Calu3 (cell line): Measurements from ENCODE around the gene C1QC. TPM values are rescaled to one million over a fixed set of nuclear protein-coding genes. Genes with fewer than 3 reads are reported as not detected.

Experiments
- BruUV-seq: library from RNA; stranded (reverse); fragments of 400-500 nt; replicated peaks from 2 replicates; lab custom pipeline; 2021; lab: Mats Ljungman, UMichigan
- CTCF ChIA-PET: fragments of 300-600 bp; sonication (Branson Sonifier 250); formaldehyde crosslinking; loops from one replicate; lab custom pipeline; 2022; ENCODE audit warnings: antibody characterized with exemption; lab: Charles Lee
- DNase-seq: peaks from one replicate; pipeline ENCODE4 v3.0.0; 2022
- H3K27ac Mint-ChIP-seq: one replicate; pipeline ENCODE4 v1.8.0; 2022; ENCODE audit warnings: mixed read lengths; ENCODE audit not compliant: unreplicated experiment
- H3K27me3 Mint-ChIP-seq: one replicate; pipeline ENCODE4 v1.8.0; 2022; ENCODE audit warnings: mixed read lengths; ENCODE audit not compliant: unreplicated experiment
- H3K36me3 Mint-ChIP-seq: one replicate; pipeline ENCODE4 v1.8.0; 2022; ENCODE audit warnings: mild to moderate bottlenecking, moderate library complexity, mixed read lengths; ENCODE audit not compliant: insufficient read depth, unreplicated experiment
- H3K4me1 Mint-ChIP-seq: one replicate; pipeline ENCODE4 v1.8.0; 2022; ENCODE audit warnings: mild to moderate bottlenecking, low read depth, mixed read lengths; ENCODE audit not compliant: unreplicated experiment
- H3K4me3 Mint-ChIP-seq: one replicate; pipeline ENCODE4 v1.8.0; 2022; ENCODE audit warnings: mild to moderate bottlenecking, low read depth, moderate library complexity, mixed read lengths; ENCODE audit not compliant: unreplicated experiment
- H3K9me3 Mint-ChIP-seq: one replicate; pipeline ENCODE4 v1.8.0; 2022; ENCODE audit warnings: low read depth, mixed read lengths; ENCODE audit not compliant: unreplicated experiment
- intact Hi-C: fragments of 100-400 bp; cut with micrococcal nuclease; formaldehyde crosslinking; loops from one replicate; pipeline ENCODE4 v1.10.0; 2022; ENCODE audit not compliant: unreplicated experiment
- total RNA-seq: library from RNA; stranded (reverse); gene quantifications from 2 replicates; pipeline ENCODE4 v1.2.3, GENCODE V29; 2022
- TF ChIP-seq, protein P1 (sequence below): fragments of 200-600 bp; IDR thresholded peaks from one replicate; pipeline ENCODE4 v1.8.0; 2022; ENCODE audit warnings: antibody characterized with exemption; ENCODE audit not compliant: unreplicated experiment

Gene C1QC
- total RNA-seq, 1 experiment from 2014 or later: not detected

DNA sequence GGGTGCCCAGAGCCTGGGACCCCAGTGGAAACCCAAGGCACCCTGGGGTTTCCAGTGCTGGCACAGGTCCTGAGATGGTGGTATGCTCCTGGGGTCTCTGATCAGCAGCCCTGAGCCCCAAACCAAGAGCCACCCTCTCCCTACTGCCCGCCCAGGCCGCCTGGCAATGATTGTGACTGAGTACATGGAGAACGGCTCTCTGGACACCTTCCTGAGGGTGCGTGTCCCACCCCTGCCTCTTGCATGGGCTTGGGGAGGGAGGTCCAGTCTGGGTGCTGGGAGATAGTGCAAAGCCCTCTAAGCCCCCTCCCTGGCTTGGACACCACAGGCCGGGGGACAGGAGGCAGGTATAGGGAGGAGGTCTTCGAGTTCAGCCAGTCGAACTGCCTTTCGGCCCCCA is 45.4 kb upstream of the C1QC start:
- TF ChIP-seq, protein P1, sequence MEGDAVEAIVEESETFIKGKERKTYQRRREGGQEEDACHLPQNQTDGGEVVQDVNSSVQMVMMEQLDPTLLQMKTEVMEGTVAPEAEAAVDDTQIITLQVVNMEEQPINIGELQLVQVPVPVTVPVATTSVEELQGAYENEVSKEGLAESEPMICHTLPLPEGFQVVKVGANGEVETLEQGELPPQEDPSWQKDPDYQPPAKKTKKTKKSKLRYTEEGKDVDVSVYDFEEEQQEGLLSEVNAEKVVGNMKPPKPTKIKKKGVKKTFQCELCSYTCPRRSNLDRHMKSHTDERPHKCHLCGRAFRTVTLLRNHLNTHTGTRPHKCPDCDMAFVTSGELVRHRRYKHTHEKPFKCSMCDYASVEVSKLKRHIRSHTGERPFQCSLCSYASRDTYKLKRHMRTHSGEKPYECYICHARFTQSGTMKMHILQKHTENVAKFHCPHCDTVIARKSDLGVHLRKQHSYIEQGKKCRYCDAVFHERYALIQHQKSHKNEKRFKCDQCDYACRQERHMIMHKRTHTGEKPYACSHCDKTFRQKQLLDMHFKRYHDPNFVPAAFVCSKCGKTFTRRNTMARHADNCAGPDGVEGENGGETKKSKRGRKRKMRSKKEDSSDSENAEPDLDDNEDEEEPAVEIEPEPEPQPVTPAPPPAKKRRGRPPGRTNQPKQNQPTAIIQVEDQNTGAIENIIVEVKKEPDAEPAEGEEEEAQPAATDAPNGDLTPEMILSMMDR: no peak
- H3K36me3 Mint-ChIP-seq: no peaks in the 10 kb centered on the region
- peaks cover 85% of the 10 kb centered on the region for H3K27me3 Mint-ChIP-seq
- intact Hi-C loops: no loop called here
- no peak overlapping the region for H3K27ac Mint-ChIP-seq
- no TSS peak for BruUV-seq
- DNase-seq: no peak
- no peaks in the 10 kb centered on the region for H3K9me3 Mint-ChIP-seq
- no peaks in the 10 kb centered on the region for H3K4me1 Mint-ChIP-seq
- no peak overlapping the region for H3K4me3 Mint-ChIP-seq
- CTCF ChIA-PET: no interaction called here

DNA sequence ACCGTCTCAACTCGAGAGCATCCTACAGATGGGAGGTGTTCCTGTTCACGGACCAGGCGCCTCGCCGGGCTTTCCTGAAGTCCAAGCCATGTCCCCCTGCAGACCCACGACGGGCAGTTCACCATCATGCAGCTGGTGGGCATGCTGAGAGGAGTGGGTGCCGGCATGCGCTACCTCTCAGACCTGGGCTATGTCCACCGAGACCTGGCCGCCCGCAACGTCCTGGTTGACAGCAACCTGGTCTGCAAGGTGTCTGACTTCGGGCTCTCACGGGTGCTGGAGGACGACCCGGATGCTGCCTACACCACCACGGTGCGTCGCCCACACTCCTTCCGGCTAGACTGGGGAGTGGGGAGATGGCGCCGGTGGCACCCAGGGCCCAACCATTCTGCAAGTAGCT is 44.7 kb upstream of the C1QC start:
- CTCF ChIA-PET: no interaction called here
- H3K27ac Mint-ChIP-seq: no peak overlapping the region
- H3K9me3 Mint-ChIP-seq: no peaks in the 10 kb centered on the region
- no peaks in the 10 kb centered on the region for H3K36me3 Mint-ChIP-seq
- intact Hi-C loops: no loop called here
- H3K4me3 Mint-ChIP-seq: no peak overlapping the region
- H3K4me1 Mint-ChIP-seq: no peaks in the 10 kb centered on the region
- DNase-seq: no peak
- H3K27me3 Mint-ChIP-seq: peaks cover 88% of the 10 kb centered on the region
- no TSS peak for BruUV-seq
- TF ChIP-seq, protein P1: no peak

- Mint-ChIP-seq H3K27me3 (peaks cover 90% of the 10 kb centered on the region), H3K9me3 (no peaks in the 10 kb centered on the region), H3K4me1 (no peaks in the 10 kb centered on the region), H3K36me3 (no peaks in the 10 kb centered on the region), H3K27ac (no peak overlapping the region), H3K4me3 (no peak overlapping the region)
- peak; percentile 41 for DNase-seq
- TF ChIP-seq, protein P1: no peak
- BruUV-seq: no TSS peak
- CTCF ChIA-PET: interaction anchor here (0.6 kb wide), 1 partner anchor 425 kb away, joined by 4 read pairs; no protein-coding TSS in a partner anchor
- intact Hi-C loops: no loop called here
Measured at GRCh38 chr1:22600071-22600816, 43.2 kb upstream of the C1QC start.

DNA sequence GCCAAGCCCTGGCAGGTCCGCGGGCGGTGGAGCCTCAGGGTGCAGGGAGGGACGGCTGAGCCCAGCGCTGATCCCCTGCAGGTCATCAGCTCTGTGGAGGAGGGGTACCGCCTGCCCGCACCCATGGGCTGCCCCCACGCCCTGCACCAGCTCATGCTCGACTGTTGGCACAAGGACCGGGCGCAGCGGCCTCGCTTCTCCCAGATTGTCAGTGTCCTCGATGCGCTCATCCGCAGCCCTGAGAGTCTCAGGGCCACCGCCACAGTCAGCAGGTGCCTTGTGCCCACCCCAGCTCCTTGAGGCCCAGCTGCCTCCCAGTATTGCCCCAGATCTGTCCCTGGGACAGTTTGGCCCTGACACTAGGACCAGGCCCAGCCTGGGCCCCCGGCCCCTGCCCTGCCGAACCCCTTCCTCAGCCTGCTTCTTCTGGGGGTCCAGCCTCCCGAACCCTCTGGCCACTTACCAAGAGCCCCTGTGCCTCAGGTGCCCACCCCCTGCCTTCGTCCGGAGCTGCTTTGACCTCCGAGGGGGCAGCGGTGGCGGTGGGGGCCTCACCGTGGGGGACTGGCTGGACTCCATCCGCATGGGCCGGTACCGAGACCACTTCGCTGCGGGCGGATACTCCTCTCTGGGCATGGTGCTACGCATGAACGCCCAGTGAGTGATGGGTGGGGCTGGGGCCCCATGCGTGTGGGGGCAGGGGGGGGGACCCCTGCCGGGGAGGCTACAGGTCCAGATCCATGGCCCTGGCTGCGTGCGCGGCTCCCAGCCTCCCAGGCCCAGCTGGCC is 42.4 kb upstream of the C1QC start:
- no peak for DNase-seq
- Mint-ChIP-seq H3K27me3 (peaks cover 90% of the 10 kb centered on the region), H3K4me3 (no peak overlapping the region), H3K4me1 (no peaks in the 10 kb centered on the region), H3K36me3 (no peaks in the 10 kb centered on the region), H3K9me3 (no peaks in the 10 kb centered on the region), H3K27ac (no peak overlapping the region)
- no TSS peak for BruUV-seq
- CTCF ChIA-PET: interaction anchor here (0.6 kb wide), 1 partner anchor 424 kb away, joined by 4 read pairs; no protein-coding TSS in a partner anchor
- TF ChIP-seq, protein P1: no peak
- intact Hi-C loops: no loop called here
